ENCODE results near the gene FAM50B.

DNA sequence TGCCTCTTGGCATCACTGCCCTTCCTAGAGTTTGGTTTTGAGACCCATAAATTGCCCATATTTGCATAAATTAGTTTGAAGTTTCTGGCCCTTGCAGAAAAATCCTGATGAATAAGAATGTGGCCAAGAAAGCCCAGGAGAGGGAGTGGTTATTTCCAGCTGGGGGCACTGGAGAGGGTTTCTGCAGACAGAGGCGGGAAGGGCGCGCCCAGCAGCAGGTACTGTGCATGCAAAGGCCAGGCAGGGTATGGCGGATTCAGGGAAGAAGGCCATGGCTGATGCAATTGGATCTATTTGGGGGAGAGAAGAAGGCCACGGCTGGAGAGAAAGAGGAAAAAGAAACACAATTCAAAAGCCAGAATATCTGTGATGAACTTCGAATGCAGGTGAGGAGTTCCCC, 49.5 kb upstream of the FAM50B start:
- no peak for TF ChIP-seq EZH2 (IDR thresholded peaks at IDR 0.05; ENCODE audit: low read depth)
- TF ChIP-seq, protein P1, sequence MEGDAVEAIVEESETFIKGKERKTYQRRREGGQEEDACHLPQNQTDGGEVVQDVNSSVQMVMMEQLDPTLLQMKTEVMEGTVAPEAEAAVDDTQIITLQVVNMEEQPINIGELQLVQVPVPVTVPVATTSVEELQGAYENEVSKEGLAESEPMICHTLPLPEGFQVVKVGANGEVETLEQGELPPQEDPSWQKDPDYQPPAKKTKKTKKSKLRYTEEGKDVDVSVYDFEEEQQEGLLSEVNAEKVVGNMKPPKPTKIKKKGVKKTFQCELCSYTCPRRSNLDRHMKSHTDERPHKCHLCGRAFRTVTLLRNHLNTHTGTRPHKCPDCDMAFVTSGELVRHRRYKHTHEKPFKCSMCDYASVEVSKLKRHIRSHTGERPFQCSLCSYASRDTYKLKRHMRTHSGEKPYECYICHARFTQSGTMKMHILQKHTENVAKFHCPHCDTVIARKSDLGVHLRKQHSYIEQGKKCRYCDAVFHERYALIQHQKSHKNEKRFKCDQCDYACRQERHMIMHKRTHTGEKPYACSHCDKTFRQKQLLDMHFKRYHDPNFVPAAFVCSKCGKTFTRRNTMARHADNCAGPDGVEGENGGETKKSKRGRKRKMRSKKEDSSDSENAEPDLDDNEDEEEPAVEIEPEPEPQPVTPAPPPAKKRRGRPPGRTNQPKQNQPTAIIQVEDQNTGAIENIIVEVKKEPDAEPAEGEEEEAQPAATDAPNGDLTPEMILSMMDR (conservative IDR thresholded peaks at IDR 0.05), result no peak

Data from PC-9 (cell line).